ENCODE results near the gene CNTNAP2.

GRCh38 chr7:146393346-146393745, 276.7 kb downstream of the CNTNAP2 start:
- no peak for TF ChIP-seq POLR2A (IDR thresholded peaks at IDR 0.05)
- TF ChIP-seq CTCF (IDR thresholded peaks at IDR 0.05): no peak

Data from uterus (tissue), 2 donors.